K562 (cell line): ENCODE data around the gene LAIR1. TPM values are rescaled to one million over a fixed set of nuclear protein-coding genes. Genes with fewer than 3 reads are reported as not detected.

ENCODE experiments used
- ATAC-seq: fragments of 200-7000 bp; cut with Tn5 transposase; 3 replicates; pipeline ENCODE4 v1.9.1; 2020; ENCODE audit warnings: moderate library complexity
- BruUV-seq: library from RNA; stranded (reverse); fragments of 400-500 nt; replicated peaks from 2 replicates; lab custom pipeline; 2021; lab: Mats Ljungman, UMichigan
- CTCF ChIA-PET: fragments of 300-600 bp; formaldehyde crosslinking; extraction: SDS; loops from one replicate; lab custom pipeline; 2021; ENCODE audit warnings: low intra/inter-chr PET ratio; lab: Yijun Ruan, JAX
- POLR2A ChIA-PET: fragments of 300-600, 350-650 bp; sonication (Branson Sonifier 250); formaldehyde crosslinking; extraction: SDS; loops from one replicate; lab custom pipeline; 2021; ENCODE audit warnings: antibody characterized with exemption, inconsistent platforms; lab: Yijun Ruan, JAX
- DNase-seq, 4 experiments: peaks; one replicate each; pipeline versions ENCODE4 v3.0.0 to v3.0.0-alpha.2; 2011 to 2018; ENCODE audit warnings: low spot score in 3 of 4, mixed read lengths in 3 of 4; ENCODE audit errors: extremely low read depth in 1 of 4
- FAIRE-seq: peaks from 2 replicates; lab custom pipeline; 2011; peaks lifted over from hg19 to GRCh38; lab: Jason Lieb, UNC
- H2AFZ ChIP-seq: 2 replicates; pipeline ENCODE4 v1.6.0; 2011; ENCODE audit warnings: low read depth, low read length, control low read depth, inconsistent platforms
- H3K27ac ChIP-seq: fragments of 200-600 bp; 3 replicates; pipeline ENCODE4 v1.8.0; 2011; ENCODE audit warnings: low read depth, mild to moderate bottlenecking, control low read depth, inconsistent platforms, low read length, moderate library complexity, mixed read lengths; ENCODE audit errors: extremely low read depth
- H3K27me3 ChIP-seq, 2 experiments: fragments of 300-600 bp in 1 of 2; 2 replicates in 1 of 2; 3 replicates in 1 of 2; pipeline versions ENCODE4 v1.6.0 to v1.8.0; 2011; ENCODE audit warnings: inconsistent platforms in 2 of 2, low read length in 2 of 2, mild to moderate bottlenecking in 1 of 2, mixed read lengths in 1 of 2, moderate library complexity in 1 of 2; ENCODE audit not compliant: control insufficient read depth in 2 of 2, insufficient read depth in 2 of 2
- H3K36me3 ChIP-seq: fragments of 300-600 bp; 3 replicates; pipeline ENCODE4 v1.8.0; 2011; ENCODE audit warnings: mild to moderate bottlenecking, low read length, inconsistent platforms; ENCODE audit not compliant: control insufficient read depth, insufficient read depth
- H3K4me1 ChIP-seq, 2 experiments: fragments of 200-600 bp in 1 of 2; replicated peaks in 1 of 2; 2 replicates in 1 of 2; 3 replicates in 1 of 2; pipeline versions ENCODE4 v1.5.1 to v1.8.0; 2011; ENCODE audit warnings: inconsistent platforms in 2 of 2, low read length in 2 of 2, mild to moderate bottlenecking in 1 of 2, mixed read lengths in 1 of 2, moderate library complexity in 1 of 2; ENCODE audit not compliant: control insufficient read depth in 2 of 2, insufficient read depth in 2 of 2
- H3K4me2 ChIP-seq: 2 replicates; pipeline ENCODE4 v1.6.1; 2011; ENCODE audit warnings: low read length, control low read depth, inconsistent platforms, mixed read lengths; ENCODE audit not compliant: insufficient read depth
- H3K4me3 ChIP-seq: fragments of 200-600 bp; sonication (generic), shearing (Covaris generic); 2 replicates; pipeline ENCODE4 v1.5.1; 2016; ENCODE audit warnings: control low read depth, inconsistent platforms
- H3K79me2 ChIP-seq: fragments of 200-600 bp; 3 replicates; pipeline ENCODE4 v1.8.0; 2011; ENCODE audit warnings: low read length, inconsistent platforms; ENCODE audit not compliant: control insufficient read depth, insufficient read depth
- H3K9ac ChIP-seq, 2 experiments: 2 replicates each; pipeline versions ENCODE4 v1.6.0 to v1.6.1; 2011; ENCODE audit warnings: low read depth in 2 of 2, low read length in 2 of 2, control low read depth in 1 of 2, inconsistent platforms in 1 of 2, mild to moderate bottlenecking in 1 of 2, mixed read lengths in 1 of 2; ENCODE audit not compliant: insufficient read depth in 1 of 2
- H3K9me1 ChIP-seq: one replicate; pipeline ENCODE4 v1.6.0; 2011; ENCODE audit warnings: inconsistent platforms, mild to moderate bottlenecking, low read length, moderate library complexity; ENCODE audit not compliant: control insufficient read depth, insufficient read depth
- H3K9me3 ChIP-seq: replicated peaks from 2 replicates; pipeline ENCODE4 v1.5.1; 2011; ENCODE audit warnings: low read depth, low read length, inconsistent platforms; ENCODE audit not compliant: control insufficient read depth, insufficient read depth
- H4K20me1 ChIP-seq: replicated peaks from 2 replicates; pipeline ENCODE4 v1.6.1; 2011; ENCODE audit warnings: low read length, inconsistent platforms, mixed read lengths; ENCODE audit not compliant: control insufficient read depth, insufficient read depth
- CREB1 ChIP-seq, 2 experiments: sonication (generic) in 1 of 2; formaldehyde crosslinking in 1 of 2; IDR thresholded peaks; 2 replicates each; pipeline versions ENCODE4 v1.6.1 to v1.8.0; 2012 to 2022; ENCODE audit warnings: inconsistent platforms in 1 of 2, mild to moderate bottlenecking in 1 of 2, missing genetic modification reagents in 1 of 2, moderate library complexity in 1 of 2
- EWSR1 ChIP-seq: fragments of 450-650 bp; IDR thresholded peaks from 2 replicates; pipeline ENCODE4 v1.6.1; 2018; ENCODE audit warnings: borderline replicate concordance, mild to moderate bottlenecking, low read depth, moderate library complexity; ENCODE audit not compliant: partially characterized antibody
- FOXK1 ChIP-seq: sonication (generic); formaldehyde crosslinking; IDR thresholded peaks from 2 replicates; pipeline ENCODE4 v1.8.0; 2022; ENCODE audit warnings: missing genetic modification reagents, mild to moderate bottlenecking, borderline replicate concordance
- KDM5B ChIP-seq: fragments of 200-600 bp; sonication (generic); IDR thresholded peaks from 2 replicates; pipeline ENCODE4 v1.6.1; 2012; ENCODE audit warnings: low read depth, mild to moderate bottlenecking, moderate library complexity, low read length, control low read depth, inconsistent platforms; ENCODE audit not compliant: insufficient replicate concordance
- L3MBTL2 ChIP-seq: fragments of 450-650 bp; IDR thresholded peaks from 2 replicates; pipeline ENCODE4 v1.6.1; 2016; ENCODE audit warnings: mild to moderate bottlenecking, moderate library complexity
- NR2F6 ChIP-seq: fragments of 450-650 bp; formaldehyde crosslinking; IDR thresholded peaks from 2 replicates; pipeline ENCODE4 v1.4.0; 2020; ENCODE audit warnings: mild to moderate bottlenecking
- RREB1 ChIP-seq: fragments of 250-450 bp; sonication (Bioruptor Pico); IDR thresholded peaks from 2 replicates; pipeline ENCODE4 v1.4.0; 2020
- WGBS: fragments of 100-300 bp; shearing (Covaris generic); methylation state at CpG from one replicate; pipeline ENCODE4 v1.1.6; 2016; ENCODE audit warnings: low coverage, mixed read lengths; ENCODE audit not compliant: insufficient coverage; ENCODE audit errors: missing lambda C conversion rate; 5-methylcytosine and 5-hydroxymethylcytosine counted together
- in situ Hi-C: fragments of 300-500 bp; cut with MboI; formaldehyde crosslinking; loops from 4 replicates; pipeline ENCODE4 v1.15.0; 2018; ENCODE audit warnings: inconsistent platforms, mixed read lengths
- intact Hi-C: fragments of 100-400 bp; cut with micrococcal nuclease; formaldehyde crosslinking; loops from 2 replicates; pipeline ENCODE4 v1.14.2; 2022
- polyA plus RNA-seq, 8 experiments: library from polyadenylated mRNA; depleted of rRNA in 4 of 8; stranded (reverse) in 5 of 8; unstranded in 3 of 8; fragments of >200 nt; fragmentation: Nextera tagmentation in 2 of 8; fragmentation: Illumina TruSeq in 1 of 8; extraction: Ambion mirVana in 2 of 8; extraction: Trizol in 1 of 8; gene quantifications; 2 replicates each; pipeline versions ENCODE4 v1.2.1 to v1.2.3, GENCODE V29; 2011 to 2014; ENCODE audit warnings: inconsistent platforms in 1 of 8, missing spikeins in 1 of 8
- total RNA-seq, 7 experiments: library from RNA; depleted of rRNA in 6 of 7; stranded (reverse); fragments of >200 nt in 6 of 7; fragmentation: Illumina TruSeq in 2 of 7; extraction: Trizol in 2 of 7; gene quantifications; 2 replicates each; pipeline versions ENCODE4 v1.2.1 to v1.2.3, GENCODE V29; 2011 to 2021; ENCODE audit warnings: low replicate concordance in 1 of 7
- TF ChIP-seq, protein P1 (sequence below), 2 experiments: fragments of 250-450 bp in 1 of 2; fragments of 450-650 bp in 1 of 2; sonication (Bioruptor Pico) in 1 of 2; IDR thresholded peaks; 2 replicates each; pipeline versions ENCODE4 v1.6.1 to v1.8.0; 2016 to 2021; ENCODE audit warnings: mild to moderate bottlenecking in 2 of 2, moderate library complexity in 2 of 2, missing compliant biosample characterization in 1 of 2, missing genetic modification characterization in 1 of 2
- TF ChIP-seq, protein P2 (sequence below): fragments of 200-400 bp; formaldehyde crosslinking; IDR thresholded peaks from 2 replicates; pipeline ENCODE4 v1.6.1; 2017; ENCODE audit warnings: mild to moderate bottlenecking, low read depth, low read length, moderate library complexity

The LAIR1 gene
- total and polyA plus RNA-seq, 9 of the 15 experiments (the other 6 are each of a cell fraction or from before 2014, with no cell fraction given): 0.12 to 0.54 (median 0.24) TPM; not detected in 6

GRCh38 chr19:54331626-54332025, 33.1 kb downstream of the LAIR1 start:
- Histone ChIP-seq H3K9me1 (no peaks in the 10 kb centered on the region), H3K27ac (no peak overlapping the region), H2AFZ (no peak overlapping the region), H3K79me2 (no peaks in the 10 kb centered on the region), H3K9me3 (no peaks in the 10 kb centered on the region), H4K20me1 (no peaks in the 10 kb centered on the region; the same call in 1 of the 2 replicates), H3K9ac (no peak overlapping the region), H3K27me3 (peaks cover 3 to 8% of the 10 kb centered on the region in 2 experiments), H3K4me3 (no peak overlapping the region), H3K36me3 (no peaks in the 10 kb centered on the region), H3K4me2 (no peak overlapping the region), H3K4me1 (no peaks in the 10 kb centered on the region; a peak in 1 of 5 replicates)
- intact Hi-C loops: no loop called here
- no peak for TF ChIP-seq KDM5B
- TF ChIP-seq RREB1: no peak
- no peak for TF ChIP-seq EWSR1
- no peak for TF ChIP-seq L3MBTL2
- TF ChIP-seq, protein P1, sequence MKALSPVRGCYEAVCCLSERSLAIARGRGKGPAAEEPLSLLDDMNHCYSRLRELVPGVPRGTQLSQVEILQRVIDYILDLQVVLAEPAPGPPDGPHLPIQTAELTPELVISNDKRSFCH (CRISPR knock-in tag; IDR thresholded peaks at IDR 0.05): no peak
- TF ChIP-seq, protein P1 (tag; IDR thresholded peaks at IDR 0.05): no peak
- TF ChIP-seq, protein P2, sequence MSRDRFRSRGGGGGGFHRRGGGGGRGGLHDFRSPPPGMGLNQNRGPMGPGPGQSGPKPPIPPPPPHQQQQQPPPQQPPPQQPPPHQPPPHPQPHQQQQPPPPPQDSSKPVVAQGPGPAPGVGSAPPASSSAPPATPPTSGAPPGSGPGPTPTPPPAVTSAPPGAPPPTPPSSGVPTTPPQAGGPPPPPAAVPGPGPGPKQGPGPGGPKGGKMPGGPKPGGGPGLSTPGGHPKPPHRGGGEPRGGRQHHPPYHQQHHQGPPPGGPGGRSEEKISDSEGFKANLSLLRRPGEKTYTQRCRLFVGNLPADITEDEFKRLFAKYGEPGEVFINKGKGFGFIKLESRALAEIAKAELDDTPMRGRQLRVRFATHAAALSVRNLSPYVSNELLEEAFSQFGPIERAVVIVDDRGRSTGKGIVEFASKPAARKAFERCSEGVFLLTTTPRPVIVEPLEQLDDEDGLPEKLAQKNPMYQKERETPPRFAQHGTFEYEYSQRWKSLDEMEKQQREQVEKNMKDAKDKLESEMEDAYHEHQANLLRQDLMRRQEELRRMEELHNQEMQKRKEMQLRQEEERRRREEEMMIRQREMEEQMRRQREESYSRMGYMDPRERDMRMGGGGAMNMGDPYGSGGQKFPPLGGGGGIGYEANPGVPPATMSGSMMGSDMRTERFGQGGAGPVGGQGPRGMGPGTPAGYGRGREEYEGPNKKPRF: no peak
- TF ChIP-seq CREB1 (IDR thresholded peaks at IDR 0.05): no peak
- TF ChIP-seq CREB1 (CRISPR knock-in tag; IDR thresholded peaks at IDR 0.05): no peak
- TF ChIP-seq FOXK1 (CRISPR knock-in tag): no peak
- no peak for TF ChIP-seq NR2F6 (CRISPR knock-in tag)
- POLR2A ChIA-PET: no interaction called here
- in situ Hi-C loops: no loop called here
- CTCF ChIA-PET: no interaction called here
- 0% methylated on average over 6 of the region's 7 CpGs for WGBS
- FAIRE-seq: no peak
- BruUV-seq: no TSS peak
- DNase-seq: no peak
- no peak for ATAC-seq
